CD14-positive monocyte (primary cell): ENCODE data around the gene ST6GALNAC2. TPM values are rescaled to one million over a fixed set of nuclear protein-coding genes. Genes with fewer than 3 reads are reported as not detected.

Experiments
- DNase-seq, 3 donors: peaks; one replicate each; pipeline ENCODE4 v3.0.0-alpha.2; 2011 to 2022
- H2AFZ ChIP-seq: 2 replicates; pipeline ENCODE4 v1.6.0; 2012; ENCODE audit warnings: mild to moderate bottlenecking, low read depth, low read length, inconsistent platforms; ENCODE audit not compliant: insufficient read depth, poor library complexity, severe bottlenecking
- H3K27ac ChIP-seq, 2 donors: 1 replicate in 1 of 2; 2 replicates in 1 of 2; pipeline ENCODE4 v1.5.1; 2012 to 2013; ENCODE audit warnings: low read length in 2 of 2, control low read depth in 1 of 2, inconsistent platforms in 1 of 2, low read depth in 1 of 2, mild to moderate bottlenecking in 1 of 2
- H3K27me3 ChIP-seq, 2 donors: one replicate each; pipeline versions ENCODE4 v1.6.0 to v1.6.1; 2011 to 2013; ENCODE audit warnings: low read length in 2 of 2; ENCODE audit not compliant: control insufficient read depth in 2 of 2, insufficient read depth in 2 of 2
- H3K36me3 ChIP-seq, 2 donors: replicated peaks in 1 of 2; 1 replicate in 1 of 2; 2 replicates in 1 of 2; pipeline versions ENCODE4 v1.5.1 to v1.6.1; 2012 to 2013; ENCODE audit warnings: low read length in 2 of 2, control low read depth in 1 of 2, inconsistent platforms in 1 of 2, mild to moderate bottlenecking in 1 of 2; ENCODE audit not compliant: insufficient read depth in 2 of 2, control insufficient read depth in 1 of 2
- H3K4me1 ChIP-seq, 2 donors: 1 replicate in 1 of 2; 2 replicates in 1 of 2; pipeline versions ENCODE4 v1.5.1 to v1.6.1; 2012 to 2013; ENCODE audit warnings: low read length in 2 of 2, control low read depth in 1 of 2, inconsistent platforms in 1 of 2, mild to moderate bottlenecking in 1 of 2, moderate library complexity in 1 of 2; ENCODE audit not compliant: insufficient read depth in 2 of 2, control insufficient read depth in 1 of 2
- H3K4me2 ChIP-seq: replicated peaks from 2 replicates; pipeline ENCODE3; 2012; ENCODE audit warnings: low read length, moderate library complexity, mild to moderate bottlenecking; ENCODE audit not compliant: poor library complexity, severe bottlenecking; ENCODE audit errors: extremely low read depth
- H3K4me3 ChIP-seq, 3 experiments: fragments of 200-600 bp in 1 of 3; sonication (generic) in 1 of 3; replicated peaks in 1 of 3; 1 replicate in 2 of 3; 2 replicates in 1 of 3; pipeline ENCODE4 v1.5.1; 2011 to 2013; ENCODE audit warnings: low read length in 3 of 3, mild to moderate bottlenecking in 3 of 3, control low read depth in 2 of 3, low read depth in 2 of 3, inconsistent platforms in 1 of 3, moderate library complexity in 1 of 3
- H3K79me2 ChIP-seq: 2 replicates; pipeline ENCODE4 v1.6.0; 2012; ENCODE audit warnings: mild to moderate bottlenecking, control low read depth, inconsistent platforms, low read length, moderate library complexity; ENCODE audit not compliant: insufficient read depth
- H3K9ac ChIP-seq: 2 replicates; pipeline ENCODE4 v1.6.0; 2017; ENCODE audit warnings: low read length, mild to moderate bottlenecking; ENCODE audit not compliant: insufficient read depth, poor library complexity, severe bottlenecking
- H3K9me3 ChIP-seq, 2 donors: replicated peaks in 1 of 2; 1 replicate in 1 of 2; 2 replicates in 1 of 2; pipeline versions ENCODE4 v1.5.1 to v1.6.1; 2012 to 2013; ENCODE audit warnings: low read length in 2 of 2, control low read depth in 1 of 2; ENCODE audit not compliant: control insufficient read depth in 1 of 2, insufficient read depth in 1 of 2
- H4K20me1 ChIP-seq: 2 replicates; pipeline ENCODE4 v1.6.0; 2012; ENCODE audit warnings: mild to moderate bottlenecking, low read length, control low read depth, moderate library complexity; ENCODE audit not compliant: insufficient read depth
- H3K27ac Mint-ChIP-seq, 7 donors: one replicate each; pipeline ENCODE4 v1.8.0; 2020; ENCODE audit warnings: mild to moderate bottlenecking in 7 of 7, mixed read lengths in 7 of 7, moderate library complexity in 6 of 7, inconsistent platforms in 2 of 7
- H3K27me3 Mint-ChIP-seq, 3 donors: one replicate each; pipeline ENCODE4 v1.8.0; 2021 to 2022; ENCODE audit warnings: low read depth in 3 of 3, mild to moderate bottlenecking in 3 of 3, mixed read lengths in 3 of 3, moderate library complexity in 3 of 3, inconsistent platforms in 1 of 3
- H3K36me3 Mint-ChIP-seq, 2 donors: one replicate each; pipeline ENCODE4 v1.8.0; 2020; ENCODE audit warnings: mixed read lengths in 2 of 2, inconsistent platforms in 1 of 2, mild to moderate bottlenecking in 1 of 2
- H3K4me1 Mint-ChIP-seq: one replicate; pipeline ENCODE4 v1.8.0; 2020; ENCODE audit warnings: mild to moderate bottlenecking, mixed read lengths
- H3K4me3 Mint-ChIP-seq, 2 donors: one replicate each; pipeline ENCODE4 v1.8.0; 2020; ENCODE audit warnings: mild to moderate bottlenecking in 2 of 2, mixed read lengths in 2 of 2, moderate library complexity in 1 of 2
- H3K9me3 Mint-ChIP-seq, 7 donors: one replicate each; pipeline ENCODE4 v1.8.0; 2020 to 2022; ENCODE audit warnings: mixed read lengths in 7 of 7, mild to moderate bottlenecking in 6 of 7, moderate library complexity in 6 of 7, inconsistent platforms in 2 of 7
- CTCF ChIP-seq: fragments of 200-600 bp; IDR thresholded peaks from one replicate; pipeline ENCODE4 v1.8.0; 2022; ENCODE audit warnings: antibody characterized with exemption, mild to moderate bottlenecking
- WGBS: methylation state at CpG from one replicate; pipeline ENCODE4 v1.1.5; 2013; ENCODE audit warnings: missing lambda C conversion rate; ENCODE audit not compliant: insufficient coverage; 5-methylcytosine and 5-hydroxymethylcytosine counted together
- intact Hi-C, 2 donors: fragments of 100-400 bp; cut with micrococcal nuclease; formaldehyde crosslinking; loops; one replicate each; pipeline versions ENCODE4 v1.15.0 to v1.15.1; 2023
- polyA plus RNA-seq, 3 donors: library from polyadenylated mRNA; depleted of rRNA in 1 of 3; unstranded in 2 of 3; stranded (reverse) in 1 of 3; fragments of 300-500 nt in 2 of 3; fragments of >200 nt in 1 of 3; fragmentation: Illumina TruSeq in 2 of 3; gene quantifications; 1 replicate in 2 of 3; 2 replicates in 1 of 3; pipeline ENCODE4 v1.2.3, GENCODE V29; 2012 to 2021

ST6GALNAC2 gene
- polyA plus RNA-seq, 3 donors = 8.3 to 11.8 (median 11.8) TPM

GRCh38 chr17:76540381-76541300 is 45.0 kb downstream of the ST6GALNAC2 start:
- intact Hi-C loops = no loop called here
- Histone ChIP-seq H3K27me3 (peaks cover 23 to 61% of the 10 kb centered on the region in 2 donors), H3K4me3 (peak overlapping the region in 2 of 3 experiments; percentile 28 to 62), H3K36me3 (no peaks in the 10 kb centered on the region), H3K9me3 (peaks cover 0 to 12% of the 10 kb centered on the region in 2 donors), H4K20me1 (no peaks in the 10 kb centered on the region), H3K79me2 (no peaks in the 10 kb centered on the region), H3K4me2 (peak overlapping the region; percentile 65), H3K27ac (no peak overlapping the region), H2AFZ (peak overlapping the region; percentile 68), H3K9ac (no peak overlapping the region), H3K4me1 (peaks cover 13 to 20% of the 10 kb centered on the region in 2 donors)
- Mint-ChIP-seq H3K27me3 (peaks cover 63 to 88% (median 71%) of the 10 kb centered on the region in 3 donors), H3K4me1 (peaks cover 14% of the 10 kb centered on the region), H3K27ac (no peak overlapping the region), H3K9me3 (peaks cover 0 to 6% (median 4%) of the 10 kb centered on the region in 7 donors), H3K36me3 (peaks cover 3 to 8% of the 10 kb centered on the region in 2 donors), H3K4me3 (peak overlapping the region; percentile 67 to 87)
- DNase-seq = peak; percentile 78 to 88 (median 83)
- TF ChIP-seq CTCF = no peak
- WGBS = 21% methylated on average over 17 of the region's 27 CpGs

DNA sequence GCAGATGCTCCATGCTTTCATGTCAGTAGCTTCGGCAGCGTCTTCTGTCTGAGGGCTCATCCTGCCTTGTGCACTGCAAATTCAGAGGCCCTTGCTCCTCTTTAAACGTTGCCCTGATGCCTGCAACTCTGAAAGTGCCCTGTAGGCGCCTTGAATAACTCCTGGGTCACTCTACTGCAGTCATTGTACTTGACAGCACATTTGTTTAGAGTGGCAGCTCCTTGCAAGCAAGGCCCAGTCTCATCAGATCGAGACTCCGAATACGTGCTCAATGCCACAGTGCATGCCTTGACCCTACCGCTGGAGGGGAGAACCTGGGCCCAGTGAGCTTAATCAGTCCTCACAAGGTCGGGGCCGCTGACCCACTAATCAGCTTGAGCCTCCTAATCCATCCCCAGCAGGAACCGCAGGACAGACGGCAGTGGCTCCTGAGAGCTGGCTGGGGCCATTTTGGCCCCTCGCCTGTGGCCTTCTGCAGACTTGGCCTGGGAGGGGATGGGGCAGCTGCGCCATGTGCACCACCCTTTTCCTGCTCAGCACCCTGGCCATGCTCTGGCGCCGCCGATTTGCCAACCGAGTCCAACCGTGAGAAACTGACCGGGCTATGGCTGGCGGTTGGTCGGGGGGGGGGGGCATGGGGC is 45.9 kb downstream of the ST6GALNAC2 start, which contains the start of gene PRCD:
Gene PRCD (plus strand): TSS at position 414 of the 641 bp plus-strand sequence. CDS start 98 bp downstream, at position 512.
- no peak for DNase-seq
- peak within 1 kb of the TSS; percentile 67 to 87 for H3K4me3 Mint-ChIP-seq
- H3K36me3 Mint-ChIP-seq = peaks cover 3 to 8% of the 10 kb centered on the region in 2 donors
- Histone ChIP-seq H3K27me3 (peaks cover 23 to 54% of the 10 kb centered on the region in 2 donors), H2AFZ (peak within 1 kb of the TSS; percentile 68), H3K9ac (no peak within 1 kb of the TSS), H3K4me3 (peak within 1 kb of the TSS in 2 of 3 experiments; percentile 28 to 62), H3K36me3 (no peaks in the 10 kb centered on the region), H3K27ac (no peak within 1 kb of the TSS), H3K79me2 (no peaks in the 10 kb centered on the region), H4K20me1 (no peaks in the 10 kb centered on the region), H3K4me1 (peaks cover 13 to 20% of the 10 kb centered on the region in 2 donors), H3K4me2 (peak within 1 kb of the TSS; percentile 65), H3K9me3 (peaks cover 0 to 12% of the 10 kb centered on the region in 2 donors)
- H3K9me3 Mint-ChIP-seq = peaks cover 0 to 6% (median 4%) of the 10 kb centered on the region in 7 donors
- intact Hi-C loops = no loop called here
- peaks cover 14% of the 10 kb centered on the region for H3K4me1 Mint-ChIP-seq
- peak within 1 kb of the TSS in 1 of 7 donors; percentile 6 for H3K27ac Mint-ChIP-seq
- TF ChIP-seq CTCF = no peak
- H3K27me3 Mint-ChIP-seq = peaks cover 64 to 87% (median 71%) of the 10 kb centered on the region in 3 donors
- WGBS = 88% methylated on average over 11 of the region's 22 CpGs
